HG03135 (cell line): Measurements from ENCODE around the gene SLC1A1.
"Not testable (repeated sequence)": the region's sequence is repeated elsewhere in the genome, so short reads cannot be mapped to it uniquely, and the experiment has no call there.

Source experiments
- ATAC-seq: cut with Tn5 transposase; IDR thresholded peaks from one replicate; pipeline ENCODE4 v1.9.1; 2021; ENCODE audit warnings: mild to moderate bottlenecking, moderate library complexity; ENCODE audit not compliant: unreplicated experiment

Gene SLC1A1

GRCh38 chr9:4504250-4504649, 14.0 kb downstream of the SLC1A1 start:
- no peak for ATAC-seq

- ATAC-seq: peak; percentile 40
Observed at GRCh38 chr9:4506490-4506889, 16.2 kb downstream of the SLC1A1 start.

GRCh38 chr9:4507306-4508130, 17.2 kb downstream of the SLC1A1 start:
- no peak for ATAC-seq

DNA sequence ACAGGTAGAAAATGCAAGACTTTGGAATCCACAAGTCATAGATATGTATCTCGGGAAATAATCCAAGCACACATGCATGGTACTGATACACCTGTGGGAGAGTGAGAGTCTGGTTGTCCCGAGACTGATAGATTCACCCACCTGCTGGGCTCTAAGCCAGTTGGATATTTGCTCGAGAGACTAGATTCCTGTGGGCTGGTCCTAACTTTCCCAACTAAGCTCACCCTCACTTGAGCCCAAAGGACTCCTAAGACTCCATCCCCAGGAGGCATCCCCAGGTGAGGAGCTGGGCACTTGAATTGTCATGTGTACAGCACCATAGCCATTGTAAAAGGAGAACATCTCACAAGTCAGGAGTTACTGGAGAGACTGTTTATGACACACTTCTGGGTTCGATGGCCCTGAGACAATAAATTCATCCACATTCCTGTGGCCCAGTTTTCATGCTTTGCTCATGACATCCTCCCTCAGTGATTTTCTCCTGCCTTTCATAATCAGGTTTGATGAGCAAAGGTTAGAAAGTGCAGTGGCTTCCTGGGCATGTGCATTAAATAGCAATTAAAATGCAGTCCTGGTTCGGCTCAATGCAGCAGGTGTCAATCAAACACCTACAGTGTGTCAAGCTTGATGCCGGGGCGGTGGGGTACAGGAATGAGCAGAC, 18.1 kb downstream of the SLC1A1 start:
- ATAC-seq: no peak

- no peak for ATAC-seq
Observed at GRCh38 chr9:4508907-4509589, 18.8 kb downstream of the SLC1A1 start.

DNA sequence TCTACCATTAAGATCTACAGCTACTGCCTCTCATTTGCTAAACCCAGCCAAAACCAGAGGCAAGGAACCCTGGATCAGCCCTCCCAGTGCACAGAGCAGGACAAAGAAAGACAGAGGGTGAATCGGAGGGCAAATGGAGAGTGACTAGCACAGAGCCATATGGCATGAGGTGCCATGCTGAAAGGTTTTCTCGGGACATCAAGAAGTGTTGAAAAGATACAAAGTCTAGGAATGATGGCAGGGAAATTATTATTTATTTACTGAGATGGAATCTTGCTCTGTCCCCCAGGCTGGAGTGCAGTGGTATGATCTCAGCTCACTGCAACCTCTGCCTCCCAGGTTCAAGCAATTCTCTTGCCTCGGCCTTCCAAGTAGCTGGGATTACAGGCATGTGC, 19.3 kb downstream of the SLC1A1 start:
- ATAC-seq: no peak

DNA sequence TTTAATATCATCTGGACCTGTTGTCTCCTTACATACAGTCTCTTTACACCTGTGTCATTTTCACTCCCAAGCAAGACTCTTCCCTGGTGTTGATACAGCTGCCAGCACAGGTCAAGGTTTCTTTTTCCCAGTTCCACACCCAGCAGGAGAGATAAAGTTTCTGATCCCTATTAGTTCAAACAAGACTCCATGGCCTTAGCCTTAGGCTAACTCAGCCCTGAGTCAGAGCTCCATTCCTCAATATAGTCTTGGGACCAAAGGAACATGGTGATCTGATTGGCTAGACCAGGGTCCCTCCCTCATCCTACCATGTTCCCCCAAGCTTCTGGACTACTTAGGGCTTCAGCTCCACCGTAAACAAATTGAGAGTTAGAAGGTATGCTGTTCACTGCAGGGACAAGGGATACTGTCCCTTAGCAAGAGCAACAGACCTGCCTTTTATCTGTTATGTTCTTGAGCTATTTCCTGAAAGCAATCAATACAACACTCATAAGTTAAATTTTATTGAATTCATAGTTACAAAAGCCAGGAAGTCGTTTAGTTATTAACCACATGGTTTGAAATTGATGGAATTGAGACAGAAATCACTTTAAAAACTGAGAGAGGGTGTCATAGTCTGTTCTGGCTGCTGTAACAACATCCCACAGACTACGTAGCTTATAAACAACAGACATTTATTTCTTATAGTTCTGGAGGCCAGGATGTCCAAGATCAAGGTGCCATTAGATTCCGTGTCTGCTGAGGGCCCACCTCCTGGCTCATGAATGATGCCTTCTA, 20.5 kb downstream of the SLC1A1 start:
- no peak for ATAC-seq

- no peak for ATAC-seq
Observed at GRCh38 chr9:4514252-4515128, 24.2 kb downstream of the SLC1A1 start.

DNA sequence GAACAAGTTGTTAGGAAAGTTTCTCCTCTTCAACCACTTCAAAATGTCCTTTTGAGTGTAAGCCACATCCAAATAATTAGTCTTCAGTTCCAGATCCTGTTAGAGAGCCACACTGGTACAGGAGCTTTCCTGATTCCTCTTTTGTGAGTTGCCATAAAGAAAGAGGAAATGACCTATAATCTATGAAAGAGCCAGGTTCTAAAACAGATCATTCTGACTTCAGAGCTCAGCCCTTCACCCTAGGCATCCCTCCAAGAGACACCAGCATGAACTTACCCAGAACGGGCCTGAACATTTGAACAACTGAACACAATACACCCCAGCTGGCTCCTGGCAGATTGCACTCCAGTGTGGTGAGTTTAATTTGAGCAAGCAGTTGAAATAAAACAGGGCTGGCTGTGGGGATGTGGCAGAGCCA, 25.7 kb downstream of the SLC1A1 start:
- no peak for ATAC-seq

DNA sequence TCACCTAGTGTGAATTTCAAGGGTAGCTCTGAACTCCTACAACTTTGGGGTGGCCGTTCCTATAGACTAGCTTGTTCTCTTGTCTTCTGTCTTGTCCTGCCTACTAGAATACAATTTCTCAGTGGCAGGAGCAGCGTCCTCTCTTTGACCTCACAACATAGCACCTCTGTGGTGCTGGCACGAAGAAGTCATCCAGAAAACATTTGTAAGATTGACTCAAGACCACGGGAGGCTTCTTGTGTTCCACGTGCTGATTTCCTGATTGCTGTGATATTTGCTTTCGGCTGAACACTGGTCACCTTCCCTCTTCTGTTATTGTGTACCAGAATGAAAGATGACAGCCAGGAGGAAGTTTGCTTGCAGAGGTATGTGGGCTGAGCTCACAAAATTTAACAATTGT, 27.0 kb downstream of the SLC1A1 start:
- no peak for ATAC-seq

- no peak for ATAC-seq
Observed at GRCh38 chr9:4519604-4520003, 29.3 kb downstream of the SLC1A1 start.

- no peak for ATAC-seq
Observed at GRCh38 chr9:4520055-4520454, 29.8 kb downstream of the SLC1A1 start.

DNA sequence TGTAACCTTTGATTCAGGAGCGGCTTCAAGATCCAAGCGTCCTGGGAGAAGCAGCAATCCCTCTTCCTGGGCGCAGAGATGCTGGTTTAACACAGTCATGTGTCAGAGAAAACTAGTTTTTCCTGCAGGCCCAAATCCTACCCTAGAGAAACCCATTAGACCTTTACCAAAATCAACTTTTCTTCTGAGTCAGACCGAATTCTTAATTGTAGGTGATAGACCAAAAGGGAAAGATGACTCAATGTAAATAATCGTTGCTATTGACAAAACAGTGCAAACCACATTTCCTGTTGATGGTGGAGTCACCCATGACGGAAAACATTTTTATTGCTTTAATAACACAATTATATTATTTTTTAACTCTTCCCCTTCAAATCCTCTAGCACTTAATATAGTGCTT, 40.1 kb downstream of the SLC1A1 start:
- no peak for ATAC-seq

GRCh38 chr9:4530831-4531230, 40.6 kb downstream of the SLC1A1 start:
- ATAC-seq: not testable (repeated sequence)

DNA sequence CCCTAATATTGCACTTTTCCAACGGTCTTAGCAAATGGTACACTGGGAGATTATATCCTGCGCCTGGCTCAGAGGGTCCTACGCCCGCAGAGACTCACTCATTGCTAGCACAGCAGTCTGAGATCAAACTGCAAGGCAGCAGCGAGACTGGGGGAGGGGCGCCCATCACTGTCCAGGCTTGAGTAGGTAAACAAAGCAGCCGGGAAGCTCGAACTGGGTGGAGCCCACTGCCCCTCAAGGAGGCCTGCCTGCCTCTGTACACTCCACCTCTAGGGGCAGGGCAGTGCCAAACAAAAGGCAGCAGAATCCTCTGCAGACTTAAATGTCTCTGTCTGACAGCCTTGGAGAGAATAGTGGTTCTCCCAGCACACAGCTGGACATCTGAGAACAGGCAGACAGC, 41.1 kb downstream of the SLC1A1 start:
- not testable (repeated sequence) for ATAC-seq

- not testable (repeated sequence) for ATAC-seq
Observed at GRCh38 chr9:4533881-4534280, 43.6 kb downstream of the SLC1A1 start.

GRCh38 chr9:4536196-4536595, 45.9 kb downstream of the SLC1A1 start:
- not testable (repeated sequence) for ATAC-seq

- no peak for ATAC-seq
Observed at GRCh38 chr9:4537581-4537980, 47.3 kb downstream of the SLC1A1 start.

DNA sequence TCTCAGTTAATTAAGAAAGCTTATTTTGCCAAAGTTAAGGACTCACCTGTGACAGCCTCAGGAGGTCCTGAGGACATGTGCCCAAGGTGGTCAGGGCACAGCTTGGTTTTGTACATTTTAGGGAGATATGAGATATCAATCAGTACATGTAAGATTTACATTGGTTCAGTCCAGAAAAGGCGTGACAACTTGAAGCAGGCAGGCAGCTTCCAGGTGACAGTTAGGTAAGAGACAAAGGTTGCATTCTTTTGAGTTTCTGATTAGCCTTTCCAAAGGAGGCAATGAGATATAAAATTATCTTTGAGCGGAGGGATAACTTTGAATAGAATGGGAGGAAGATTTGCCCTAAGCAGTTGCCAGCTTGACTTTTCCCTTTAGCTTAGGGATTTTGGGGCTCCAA, 47.8 kb downstream of the SLC1A1 start:
- ATAC-seq: no peak

DNA sequence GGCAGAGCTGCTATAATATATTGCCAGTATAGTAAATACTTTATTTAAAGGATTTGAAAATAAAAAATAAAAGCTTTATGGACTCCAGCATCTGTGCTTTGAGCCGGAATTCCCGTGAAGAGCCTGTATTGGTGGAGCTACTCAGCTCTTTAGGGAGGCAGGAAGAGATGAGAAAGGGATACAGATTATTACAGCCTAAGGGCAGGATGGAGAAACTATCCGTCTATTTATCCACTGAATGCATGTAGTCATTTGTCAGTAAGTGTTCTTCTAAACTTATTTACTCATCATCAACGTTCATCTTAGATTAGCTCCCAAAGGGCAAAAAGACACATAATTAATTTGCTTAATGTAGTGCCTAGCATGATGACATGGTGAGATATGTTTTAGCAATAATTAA, 48.4 kb downstream of the SLC1A1 start:
- ATAC-seq: no peak
